A549 treated with Mapracorat at 1 μM for 4 hours (cell line): Measurements from ENCODE around the gene OR4N2. TPM values are rescaled to one million over a fixed set of nuclear protein-coding genes. Genes with fewer than 3 reads are reported as not detected.

Experiments
- total RNA-seq: library from RNA; stranded (reverse); fragments of 200-300 nt; extraction: Qiagen RNA extraction; gene quantifications from 5 replicates; pipeline ENCODE4 v1.2.3, GENCODE V29; 2022

OR4N2 gene, protein sequence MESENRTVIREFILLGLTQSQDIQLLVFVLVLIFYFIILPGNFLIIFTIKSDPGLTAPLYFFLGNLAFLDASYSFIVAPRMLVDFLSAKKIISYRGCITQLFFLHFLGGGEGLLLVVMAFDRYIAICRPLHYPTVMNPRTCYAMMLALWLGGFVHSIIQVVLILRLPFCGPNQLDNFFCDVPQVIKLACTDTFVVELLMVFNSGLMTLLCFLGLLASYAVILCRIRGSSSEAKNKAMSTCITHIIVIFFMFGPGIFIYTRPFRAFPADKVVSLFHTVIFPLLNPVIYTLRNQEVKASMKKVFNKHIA
- total RNA-seq, result not detected in 5 replicates

GRCh38 chr14:19803470-19803869 is at the start of gene OR4N2:
OR4N2 (plus strand) TSS chr14:19803770; CDS start chr14:19827449, 23,679 bp downstream.

GRCh38 chr14:19773204-19773603 is 30.4 kb upstream of the OR4N2 start, which contains the start of gene OR4M1:
OR4M1 (plus strand) TSS chr14:19773504; CDS start chr14:19780323, 6,819 bp downstream.

GRCh38 chr14:19874842-19875241 is 71.3 kb downstream of the OR4N2 start, which contains the start of gene OR4K2:
OR4K2 (plus strand) TSS chr14:19875142; CDS start chr14:19876268, 1,126 bp downstream.

Other genes starting within 250 kb of the OR4N2 start
- not detected in 5 replicates for gene OR11H2, start 89.9 kb upstream of the OR4N2 start, total RNA-seq
- not detected in 5 replicates for gene OR4Q3, start 60.2 kb upstream of the OR4N2 start, total RNA-seq
- gene OR4M1, start 30.3 kb upstream of the OR4N2 start, total RNA-seq, result not detected in 5 replicates
- gene OR4K2, start 71.4 kb downstream of the OR4N2 start, total RNA-seq, result not detected in 5 replicates
- not detected in 5 replicates for gene OR4K5, start 116.8 kb downstream of the OR4N2 start, total RNA-seq
- gene OR4K1, start 127.1 kb downstream of the OR4N2 start, total RNA-seq, result not detected in 5 replicates
- gene OR4K15, start 171.8 kb downstream of the OR4N2 start, total RNA-seq, result not detected in 5 replicates
- not detected in 5 replicates for gene OR4Q2, start 198.4 kb downstream of the OR4N2 start, total RNA-seq
- gene OR4K14, start 215.5 kb downstream of the OR4N2 start, total RNA-seq, result not detected in 5 replicates
- gene OR4K13, start 232.3 kb downstream of the OR4N2 start, total RNA-seq, result not detected in 5 replicates